22Rv1 (cell line): ENCODE results near the gene RNF126.

Experiments
- CTCF ChIP-seq: fragments of 450-650 bp; IDR thresholded peaks from 2 replicates; pipeline ENCODE4 v1.5.1; 2017; ENCODE audit warnings: mild to moderate bottlenecking
- ZFX ChIP-seq: fragments of 450-650 bp; IDR thresholded peaks from 2 replicates; pipeline ENCODE4 v1.6.1; 2017; ENCODE audit warnings: antibody characterized with exemption, borderline replicate concordance

- TF ChIP-seq CTCF (no peak), ZFX (no peak)
These were observed 22.9 kb downstream of the RNF126 start for GRCh38 chr19:640161-640558.
